ENCODE data around the gene RWDD2A.

RWDD2A gene

GRCh38 chr6:83199173-83199862 is 6.2 kb downstream of the RWDD2A start:
- DNase-seq, result no peak

DNA sequence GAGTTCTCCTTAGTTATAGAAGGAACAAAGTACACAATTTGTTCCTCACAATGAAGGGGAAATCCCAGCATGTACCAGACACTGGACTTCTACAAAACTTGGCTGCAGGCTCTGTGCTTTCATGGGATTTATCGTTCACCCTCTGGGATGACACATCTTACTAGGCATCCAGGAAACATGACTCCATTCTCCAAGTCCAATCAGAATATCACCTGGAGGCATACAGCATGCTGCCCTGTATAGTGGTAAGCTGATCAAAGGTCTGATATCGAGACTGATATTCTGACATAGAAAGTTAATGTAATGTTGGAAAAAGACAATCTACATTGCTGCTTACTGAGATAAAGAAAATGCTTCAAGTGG is 6.7 kb downstream of the RWDD2A start:
- no peak for DNase-seq

DNA sequence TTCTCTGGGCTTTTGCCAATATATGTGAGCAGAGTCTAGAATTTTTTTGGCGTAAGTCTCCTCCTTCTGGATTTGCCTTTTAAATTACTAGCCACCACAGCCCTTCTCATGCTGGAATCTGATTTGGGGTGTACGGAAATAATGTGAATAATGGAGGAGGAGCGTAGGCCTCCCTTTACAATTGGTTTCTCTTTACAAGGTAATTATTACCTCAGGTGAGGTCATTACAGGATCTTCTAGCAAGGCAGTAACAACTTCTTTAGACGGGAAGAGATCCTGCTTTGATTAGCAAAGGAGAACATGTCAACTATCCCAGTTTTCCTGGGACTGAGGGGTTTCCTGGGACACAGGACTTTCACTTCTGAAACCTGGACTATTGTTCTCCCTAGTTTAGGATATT is 8.9 kb downstream of the RWDD2A start:
- DNase-seq, result no peak

GRCh38 chr6:83215131-83216047 is 22.2 kb downstream of the RWDD2A start:
- DNase-seq, result peak; percentile 55 to 71

DNA sequence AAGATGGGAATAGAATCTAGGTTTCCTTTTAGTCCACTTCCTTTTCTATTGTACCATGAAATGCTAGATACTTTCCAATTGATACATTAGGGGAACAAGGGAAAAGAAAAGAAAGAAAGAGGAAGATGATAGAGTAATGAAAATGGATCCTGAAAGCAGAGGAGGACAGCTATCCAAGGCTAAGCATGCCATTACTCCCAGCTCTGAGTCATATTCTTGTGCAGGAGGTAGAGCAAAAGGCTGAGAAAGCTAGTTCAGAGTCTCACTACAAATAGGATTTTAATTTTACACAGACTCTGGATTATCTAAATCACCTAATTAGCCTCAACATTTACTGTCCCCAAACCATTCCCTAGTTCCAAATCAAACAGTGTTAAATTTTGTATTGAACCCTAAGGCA is 23.6 kb downstream of the RWDD2A start:
- DNase-seq, result no peak

DNA sequence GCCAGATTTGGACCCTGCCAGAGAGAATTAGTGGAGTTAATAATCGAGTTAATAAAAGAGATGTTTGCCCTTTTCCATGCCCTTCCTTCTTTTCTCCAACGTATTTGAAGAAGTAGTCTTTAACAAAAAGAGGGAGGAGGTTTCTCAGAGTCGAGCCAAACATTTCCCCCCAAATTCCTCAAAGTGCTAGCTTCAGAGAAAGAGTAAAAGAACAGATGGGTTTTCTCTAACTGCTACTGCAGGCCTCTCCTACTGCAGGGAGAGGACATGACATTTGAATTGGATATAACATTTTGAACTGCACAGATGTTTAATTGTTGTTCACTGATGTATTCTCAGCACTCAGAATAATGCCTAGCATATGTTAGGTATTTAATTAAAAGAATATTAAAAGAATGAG is 25.5 kb downstream of the RWDD2A start:
- no peak for DNase-seq

DNA sequence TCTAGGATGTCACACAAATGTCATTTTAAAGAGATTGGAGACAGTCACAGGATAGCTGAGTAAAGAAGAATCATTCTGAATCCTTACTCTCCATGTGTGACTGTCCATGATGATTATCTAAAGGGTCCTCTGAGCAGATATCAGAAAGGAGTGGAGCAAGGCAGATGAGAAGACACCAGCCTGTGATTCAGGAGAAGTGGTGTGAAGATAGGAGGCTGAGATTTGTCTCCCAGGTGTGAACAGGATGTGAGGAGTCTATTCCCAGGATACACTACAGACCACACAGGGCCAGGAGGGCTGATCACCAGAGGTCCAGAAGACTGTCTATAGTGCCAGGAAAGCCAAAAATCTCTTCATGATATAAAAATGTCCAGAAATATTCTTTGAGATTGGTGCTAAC is 27.0 kb downstream of the RWDD2A start:
- DNase-seq, result no peak

GRCh38 chr6:83221276-83221675 is 28.1 kb downstream of the RWDD2A start:
- DNase-seq, result no peak

- DNase-seq, result peak in 1 of 2 donors; percentile 43
These were observed 28.8 kb downstream of the RWDD2A start for GRCh38 chr6:83221889-83222479.

DNA sequence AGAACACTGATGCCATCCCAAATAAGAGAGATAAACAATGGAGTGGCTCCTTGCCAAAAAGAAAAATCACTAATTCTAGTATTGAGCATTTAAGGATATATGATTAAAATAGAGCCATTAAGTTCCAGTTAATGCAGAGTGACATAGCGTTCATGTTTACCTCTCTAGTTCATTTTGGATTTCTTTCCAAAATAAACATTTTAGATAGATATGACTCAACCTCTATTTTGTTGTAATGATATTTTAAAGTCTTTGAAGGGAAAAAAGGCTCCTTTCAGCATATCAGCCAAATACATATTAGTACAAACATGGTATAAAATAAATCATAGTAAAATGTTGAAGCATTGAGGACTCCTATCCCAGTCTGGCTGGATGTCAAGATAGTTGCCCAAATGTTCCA is 33.4 kb downstream of the RWDD2A start:
- no peak for DNase-seq

- no peak for DNase-seq
These were observed 38.0 kb downstream of the RWDD2A start for GRCh38 chr6:83231146-83231545.

- no peak for DNase-seq
These were observed 54.3 kb downstream of the RWDD2A start for GRCh38 chr6:83247471-83247870.

Data from CD4-positive, alpha-beta T cell treated with Interferon alpha-2 for 1 hour (primary cell).